A673 (cell line): ENCODE data around the gene PSD2. TPM values are rescaled to one million over a fixed set of nuclear protein-coding genes. Genes with fewer than 3 reads are reported as not detected.

Experiments used
- BruUV-seq: library from RNA; stranded (reverse); fragments of 400-500 nt; replicated peaks from 2 replicates; lab custom pipeline; 2021; lab: Mats Ljungman, UMichigan
- CTCF ChIA-PET: fragments of 300-600 bp; sonication (Branson Sonifier 250); formaldehyde crosslinking; loops from one replicate; lab custom pipeline; 2022; ENCODE audit warnings: antibody characterized with exemption; lab: Charles Lee
- POLR2A ChIA-PET: fragments of 300-600 bp; sonication (Branson Sonifier 250); formaldehyde crosslinking; loops from one replicate; lab custom pipeline; 2022; ENCODE audit warnings: antibody characterized with exemption; ENCODE audit not compliant: low non-redundant PET; lab: Charles Lee
- DNase-seq: peaks from one replicate; pipeline ENCODE4 v3.0.0-alpha.2; 2015; ENCODE audit warnings: low spot score
- H3K27ac ChIP-seq: fragments of 200-600 bp; sonication (generic); 2 replicates; pipeline ENCODE4 v1.5.1; 2016; ENCODE audit warnings: mixed run types, low read depth, mild to moderate bottlenecking, mixed read lengths, antibody characterized with exemption, low read length; ENCODE audit not compliant: poor library complexity, severe bottlenecking
- H3K27me3 ChIP-seq: fragments of 200-600 bp; sonication (generic); replicated peaks from 2 replicates; pipeline ENCODE4 v1.6.1; 2017; ENCODE audit warnings: mixed run types, low read depth, mild to moderate bottlenecking, mixed read lengths, antibody characterized with exemption, low read length; ENCODE audit not compliant: insufficient read depth, poor library complexity
- H3K36me3 ChIP-seq: fragments of 200-600 bp; sonication (generic); 2 replicates; pipeline ENCODE4 v1.6.1; 2016; ENCODE audit warnings: mixed run types, mild to moderate bottlenecking, mixed read lengths, antibody characterized with exemption, low read length; ENCODE audit not compliant: insufficient read depth, poor library complexity, severe bottlenecking
- H3K4me1 ChIP-seq: fragments of 200-600 bp; sonication (generic); 2 replicates; pipeline ENCODE4 v1.6.1; 2017; ENCODE audit warnings: mixed run types, mild to moderate bottlenecking, mixed read lengths, antibody characterized with exemption, low read length; ENCODE audit not compliant: insufficient read depth, poor library complexity, severe bottlenecking
- H3K4me3 ChIP-seq: fragments of 200-600 bp; sonication (generic); 2 replicates; pipeline ENCODE4 v1.5.1; 2016; ENCODE audit warnings: low read depth, mixed run types, mild to moderate bottlenecking, mixed read lengths, low read length; ENCODE audit not compliant: poor library complexity, severe bottlenecking
- H3K9me3 ChIP-seq: fragments of 200-600 bp; sonication (generic); 2 replicates; pipeline ENCODE4 v1.6.1; 2016; ENCODE audit warnings: mixed run types, low read depth, mild to moderate bottlenecking, mixed read lengths, antibody characterized with exemption, low read length; ENCODE audit not compliant: poor library complexity, severe bottlenecking
- CTCF ChIP-seq: fragments of 300-800, 200-600 bp; sonication (generic); conservative IDR thresholded peaks from 2 replicates; pipeline ENCODE4 v1.5.1; 2017; ENCODE audit warnings: low read depth, mild to moderate bottlenecking, antibody characterized with exemption, low read length, moderate library complexity, mixed read lengths
- EZH2 ChIP-seq: fragments of 200-600 bp; sonication (generic); IDR thresholded peaks from 2 replicates; pipeline ENCODE4 v1.6.1; 2017; ENCODE audit warnings: borderline replicate concordance, low read depth, mild to moderate bottlenecking, mixed read lengths, antibody characterized with exemption, low read length; ENCODE audit not compliant: poor library complexity, severe bottlenecking
- intact Hi-C: fragments of 100-400 bp; cut with micrococcal nuclease; formaldehyde crosslinking; loops from one replicate; pipeline ENCODE4 v1.10.0; 2022; ENCODE audit not compliant: unreplicated experiment
- total RNA-seq: library from RNA; stranded (reverse); gene quantifications from 2 replicates; pipeline ENCODE4 v1.2.3, GENCODE V29; 2021

The PSD2 gene
- total RNA-seq, 1 experiment from 2014 or later = 0.26 TPM

GRCh38 chr5:139770722-139771121 is 24.9 kb upstream of the PSD2 start:
- DNase-seq = no peak
- intact Hi-C loops = no loop called here
- no peaks in the 10 kb centered on the region for H3K36me3 ChIP-seq
- CTCF ChIA-PET = no interaction called here
- no TSS peak for BruUV-seq
- no peaks in the 10 kb centered on the region for H3K27me3 ChIP-seq
- TF ChIP-seq CTCF = no peak
- no peak for TF ChIP-seq EZH2
- H3K9me3 ChIP-seq = no peaks in the 10 kb centered on the region
- no peak overlapping the region for H3K27ac ChIP-seq
- H3K4me1 ChIP-seq = no peaks in the 10 kb centered on the region
- H3K4me3 ChIP-seq = no peak overlapping the region
- POLR2A ChIA-PET = no interaction called here

GRCh38 chr5:139772089-139772791 is 23.4 kb upstream of the PSD2 start:
- no peaks in the 10 kb centered on the region for H3K27me3 ChIP-seq
- POLR2A ChIA-PET = no interaction called here
- no peaks in the 10 kb centered on the region for H3K4me1 ChIP-seq
- H3K4me3 ChIP-seq = no peak overlapping the region
- BruUV-seq = no TSS peak
- CTCF ChIA-PET = no interaction called here
- no peak for DNase-seq
- intact Hi-C loops = no loop called here
- H3K36me3 ChIP-seq = no peaks in the 10 kb centered on the region
- H3K9me3 ChIP-seq = no peaks in the 10 kb centered on the region
- H3K27ac ChIP-seq = no peak overlapping the region
- TF ChIP-seq CTCF (no peak), EZH2 (no peak)

GRCh38 chr5:139772927-139773690 is 22.5 kb upstream of the PSD2 start:
- TF ChIP-seq CTCF = no peak
- TF ChIP-seq EZH2 = no peak
- no peaks in the 10 kb centered on the region for H3K9me3 ChIP-seq
- H3K36me3 ChIP-seq = no peaks in the 10 kb centered on the region
- ChIA-PET POLR2A (no interaction called here), CTCF (interaction anchor here (0.7 kb wide), 1 partner anchor 140 kb away, joined by 3 read pairs; no protein-coding TSS in a partner anchor)
- no peaks in the 10 kb centered on the region for H3K27me3 ChIP-seq
- no peak overlapping the region for H3K4me3 ChIP-seq
- H3K4me1 ChIP-seq = no peaks in the 10 kb centered on the region
- no peak for DNase-seq
- H3K27ac ChIP-seq = no peak overlapping the region
- intact Hi-C loops = no loop called here
- no TSS peak for BruUV-seq
